GM10266 (cell line): Measurements from ENCODE around the gene TUT4.

Experiments
- DNase-seq: peaks from one replicate; pipeline ENCODE4 v3.0.0; 2012; ENCODE audit errors: extremely low spot score
- TF ChIP-seq, protein P1 (sequence below): IDR thresholded peaks from 2 replicates; pipeline ENCODE4 v1.5.1; 2012; ENCODE audit warnings: mild to moderate bottlenecking, low read depth; ENCODE audit not compliant: control insufficient read depth, insufficient read depth; ENCODE audit errors: missing control alignments

TUT4 gene

DNA sequence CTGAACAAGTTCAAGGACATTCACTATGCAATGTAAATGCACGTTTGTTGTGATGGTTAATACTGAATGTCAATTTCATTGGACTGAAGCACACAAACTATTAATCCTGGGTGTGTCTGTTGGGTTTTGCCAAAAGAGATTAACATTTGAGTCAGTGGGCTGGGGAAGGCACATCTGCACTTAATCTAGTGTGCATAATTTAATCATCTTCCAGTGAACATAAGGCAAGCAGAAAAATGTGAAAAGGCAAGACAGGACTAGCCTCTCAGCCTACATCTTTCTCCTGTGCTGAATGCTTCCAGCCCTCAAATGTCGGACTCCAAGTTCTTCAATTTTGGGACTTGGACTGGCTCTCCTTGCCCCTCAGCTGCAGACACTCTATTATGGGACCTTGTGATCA lies 108.4 kb downstream of the TUT4 start:
- no peak for DNase-seq
- TF ChIP-seq, protein P1, sequence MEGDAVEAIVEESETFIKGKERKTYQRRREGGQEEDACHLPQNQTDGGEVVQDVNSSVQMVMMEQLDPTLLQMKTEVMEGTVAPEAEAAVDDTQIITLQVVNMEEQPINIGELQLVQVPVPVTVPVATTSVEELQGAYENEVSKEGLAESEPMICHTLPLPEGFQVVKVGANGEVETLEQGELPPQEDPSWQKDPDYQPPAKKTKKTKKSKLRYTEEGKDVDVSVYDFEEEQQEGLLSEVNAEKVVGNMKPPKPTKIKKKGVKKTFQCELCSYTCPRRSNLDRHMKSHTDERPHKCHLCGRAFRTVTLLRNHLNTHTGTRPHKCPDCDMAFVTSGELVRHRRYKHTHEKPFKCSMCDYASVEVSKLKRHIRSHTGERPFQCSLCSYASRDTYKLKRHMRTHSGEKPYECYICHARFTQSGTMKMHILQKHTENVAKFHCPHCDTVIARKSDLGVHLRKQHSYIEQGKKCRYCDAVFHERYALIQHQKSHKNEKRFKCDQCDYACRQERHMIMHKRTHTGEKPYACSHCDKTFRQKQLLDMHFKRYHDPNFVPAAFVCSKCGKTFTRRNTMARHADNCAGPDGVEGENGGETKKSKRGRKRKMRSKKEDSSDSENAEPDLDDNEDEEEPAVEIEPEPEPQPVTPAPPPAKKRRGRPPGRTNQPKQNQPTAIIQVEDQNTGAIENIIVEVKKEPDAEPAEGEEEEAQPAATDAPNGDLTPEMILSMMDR, result no peak

DNA sequence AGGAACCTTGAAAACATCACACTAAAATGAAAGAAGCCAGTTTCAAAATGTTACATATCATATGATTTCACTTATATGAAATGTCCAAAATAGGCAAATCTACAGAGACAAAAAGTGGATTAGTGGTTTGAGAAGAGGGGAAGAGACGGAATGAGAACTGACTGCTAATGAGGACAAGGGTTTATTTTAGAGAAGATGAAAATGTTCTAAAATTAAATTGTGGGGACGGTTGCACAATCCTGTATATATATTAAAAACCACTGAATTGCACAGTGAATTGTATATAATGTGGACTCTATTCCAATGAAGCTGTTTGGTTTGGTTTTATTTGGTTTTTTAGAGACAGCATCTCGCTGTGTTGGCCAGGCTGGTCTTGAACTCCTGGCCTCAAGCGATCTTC lies 112.9 kb downstream of the TUT4 start:
- no peak for DNase-seq
- TF ChIP-seq, protein P1, result no peak

DNA sequence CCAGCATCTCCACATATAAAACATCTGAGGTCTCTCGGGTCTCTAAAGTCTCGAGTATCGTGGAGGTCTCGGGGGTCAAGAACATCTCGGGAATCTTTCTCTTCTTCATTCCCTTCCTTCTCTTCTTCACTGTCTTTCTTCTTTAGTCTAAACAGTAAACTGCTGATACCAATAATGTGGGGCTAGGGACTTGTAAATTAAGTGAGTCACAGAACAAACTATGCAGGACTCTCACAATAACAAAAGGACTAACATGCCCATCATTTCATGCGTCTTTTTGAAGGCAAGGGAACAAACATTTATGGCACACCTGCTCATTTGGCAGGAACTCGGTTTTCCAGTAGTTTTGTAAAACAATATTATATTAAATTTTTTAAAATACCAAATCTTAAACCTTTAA lies 116.1 kb downstream of the TUT4 start:
- TF ChIP-seq, protein P1, result no peak
- DNase-seq, result no peak

DNA sequence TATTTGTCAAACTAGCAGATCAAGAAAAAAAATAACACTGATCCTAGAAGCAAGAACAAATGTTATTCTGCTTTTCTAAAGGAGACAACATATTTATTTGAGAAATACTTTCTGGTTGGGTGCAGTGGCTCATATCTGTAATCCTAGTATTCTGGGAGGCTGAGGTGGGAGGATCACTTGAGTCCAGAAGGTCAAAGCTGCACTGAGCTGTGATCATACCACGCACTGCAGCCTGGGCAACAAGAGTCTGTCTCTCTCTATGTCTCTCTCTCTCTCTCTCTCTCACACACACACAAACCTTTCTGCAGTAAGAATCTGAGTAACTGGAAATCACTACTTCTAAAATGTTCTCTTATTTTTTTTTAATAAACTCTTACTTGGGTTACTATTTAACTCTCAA lies 117.2 kb downstream of the TUT4 start:
- TF ChIP-seq, protein P1, result no peak
- DNase-seq, result no peak

DNA sequence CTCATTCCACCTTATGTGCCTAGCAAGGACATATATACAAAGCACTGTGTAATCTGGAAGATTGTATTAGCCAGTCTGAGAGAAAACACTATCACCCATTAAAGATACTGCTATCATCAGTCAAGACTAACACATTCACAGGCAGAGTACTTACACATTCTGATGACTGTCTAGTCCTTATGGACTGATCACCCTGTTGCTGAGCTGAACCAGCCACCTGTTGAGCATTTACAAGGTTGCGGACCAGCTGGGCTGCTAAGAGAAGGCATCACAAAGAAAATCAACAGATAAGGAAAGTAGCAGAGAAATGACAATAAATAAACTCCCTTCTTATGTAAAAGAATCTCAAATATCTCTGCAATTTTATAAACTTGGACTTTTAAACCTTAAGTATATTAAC lies 117.7 kb downstream of the TUT4 start:
- DNase-seq, result no peak
- TF ChIP-seq, protein P1, result no peak

DNA sequence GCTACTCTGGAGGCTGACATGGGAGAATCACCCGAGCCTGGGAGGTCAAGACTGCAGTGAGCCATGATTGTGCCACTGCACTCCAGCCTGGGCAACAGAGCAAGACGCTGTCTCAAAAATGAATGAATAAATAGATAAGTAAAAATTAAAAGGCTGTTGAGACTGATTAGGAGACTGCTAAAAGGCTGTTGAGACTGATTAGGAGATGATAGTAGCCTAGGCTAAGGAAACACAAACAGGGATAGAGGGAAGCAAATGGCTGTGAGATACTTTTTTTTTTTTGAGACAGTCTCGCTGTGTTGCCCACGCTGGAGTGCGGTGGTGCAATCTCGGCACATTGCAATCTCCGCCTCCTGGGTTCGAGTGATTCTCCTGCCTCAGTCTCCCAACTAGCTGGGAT lies 120.1 kb downstream of the TUT4 start:
- no peak for DNase-seq
- TF ChIP-seq, protein P1, result no peak

DNA sequence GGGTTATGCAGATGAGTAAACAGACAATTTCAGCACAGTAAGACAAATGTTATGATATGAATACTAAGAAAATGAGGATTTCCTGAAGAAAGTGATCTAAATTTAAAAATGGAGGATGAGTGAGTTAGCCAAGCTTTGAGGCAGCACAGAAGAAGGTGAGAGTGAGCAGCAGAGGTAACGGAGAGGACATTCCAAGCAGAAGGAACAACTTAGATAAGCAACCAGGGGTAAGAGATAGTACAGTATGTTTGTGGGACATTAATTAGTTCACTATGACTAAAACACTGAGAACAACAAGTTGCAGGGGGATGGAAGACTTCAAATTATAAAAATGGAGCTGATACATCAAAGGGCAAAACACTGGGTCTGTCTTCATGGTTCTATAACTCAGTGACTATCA lies 125.7 kb downstream of the TUT4 start:
- TF ChIP-seq, protein P1, result no peak
- no peak for DNase-seq

DNA sequence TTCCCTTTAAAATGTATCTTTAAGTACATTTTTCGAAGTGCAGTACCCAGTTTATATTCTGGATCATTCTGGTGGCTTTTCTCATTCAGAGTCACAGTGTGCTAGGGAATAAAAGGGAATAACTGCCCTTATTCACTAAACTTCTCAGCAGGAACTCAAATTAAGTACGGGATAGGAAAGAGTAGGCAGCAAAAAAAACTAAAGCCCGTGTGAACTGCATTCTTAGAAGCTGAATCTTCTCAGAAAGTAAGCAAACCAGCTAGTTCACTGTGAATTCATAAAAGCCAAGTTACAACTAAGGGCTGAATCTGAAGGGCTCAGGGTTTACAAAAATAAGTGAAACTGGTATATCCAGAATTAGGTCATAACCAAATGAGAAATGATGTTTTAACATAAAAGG lies 126.5 kb downstream of the TUT4 start:
- TF ChIP-seq, protein P1, result no peak
- no peak for DNase-seq
